Thyroid gland (tissue), 4 donors: ENCODE data around the gene PKM. TPM values are rescaled to one million over a fixed set of nuclear protein-coding genes. Genes with fewer than 3 reads are reported as not detected.

Source experiments
- DNase-seq, 2 donors: peaks; one replicate each; pipeline ENCODE4 v3.0.0-alpha.2; 2019
- H3K27ac ChIP-seq, 3 donors: fragments of 200-600 bp; sonication (generic); 1 replicate in 2 of 3; 2 replicates in 1 of 3; pipeline ENCODE4 v1.5.1; 2016 to 2019; ENCODE audit warnings: mild to moderate bottlenecking in 1 of 3, moderate library complexity in 1 of 3
- H3K27me3 ChIP-seq: fragments of 200-600 bp; sonication (generic); one replicate; pipeline ENCODE4 v1.5.1; 2019
- H3K36me3 ChIP-seq, 2 donors: fragments of 200-600 bp; sonication (generic); one replicate each; pipeline ENCODE4 v1.5.1; 2016 to 2019
- H3K4me1 ChIP-seq, 2 donors: fragments of 200-600 bp; sonication (generic); one replicate each; pipeline ENCODE4 v1.5.1; 2017 to 2019
- H3K4me3 ChIP-seq, 3 donors: fragments of 200-600 bp; sonication (generic); replicated peaks in 1 of 3; 1 replicate in 2 of 3; 2 replicates in 1 of 3; pipeline ENCODE4 v1.5.1; 2016; ENCODE audit warnings: mild to moderate bottlenecking in 1 of 3
- H3K9me3 ChIP-seq: fragments of 200-600 bp; sonication (generic); one replicate; pipeline ENCODE4 v1.5.1; 2017
- POLR2A ChIP-seq, 2 donors: fragments of 450-650 bp; IDR thresholded peaks; one replicate each; pipeline ENCODE4 v1.6.1; 2017; ENCODE audit warnings: antibody characterized with exemption in 2 of 2, mild to moderate bottlenecking in 2 of 2, moderate library complexity in 1 of 2
- WGBS, 2 donors: methylation state at CpG; one replicate each; pipeline ENCODE4 v1.1.5; 2017; 5-methylcytosine and 5-hydroxymethylcytosine counted together
- intact Hi-C: fragments of 100-400 bp; cut with DNase I; formaldehyde crosslinking; loops from one replicate; pipeline ENCODE4 v1.15.1; 2023
- total RNA-seq, 4 donors: library from RNA; depleted of rRNA; stranded (reverse); fragments of >200 nt; gene quantifications; one replicate each; pipeline ENCODE4 v1.2.3, GENCODE V29; 2016
- TF ChIP-seq, protein P1 (sequence below), 6 experiments: fragments of 200-600 bp in 3 of 6; fragments of 450-650 bp in 3 of 6; sonication (generic) in 3 of 6; IDR thresholded peaks; one replicate each; pipeline ENCODE4 v1.5.1; 2016 to 2019; ENCODE audit warnings: antibody characterized with exemption in 6 of 6, mild to moderate bottlenecking in 2 of 6, inconsistent platforms in 1 of 6, moderate library complexity in 1 of 6

Gene PKM
- total RNA-seq, 4 donors from 2014 or later = 270 to 587 (median 340) TPM

DNA sequence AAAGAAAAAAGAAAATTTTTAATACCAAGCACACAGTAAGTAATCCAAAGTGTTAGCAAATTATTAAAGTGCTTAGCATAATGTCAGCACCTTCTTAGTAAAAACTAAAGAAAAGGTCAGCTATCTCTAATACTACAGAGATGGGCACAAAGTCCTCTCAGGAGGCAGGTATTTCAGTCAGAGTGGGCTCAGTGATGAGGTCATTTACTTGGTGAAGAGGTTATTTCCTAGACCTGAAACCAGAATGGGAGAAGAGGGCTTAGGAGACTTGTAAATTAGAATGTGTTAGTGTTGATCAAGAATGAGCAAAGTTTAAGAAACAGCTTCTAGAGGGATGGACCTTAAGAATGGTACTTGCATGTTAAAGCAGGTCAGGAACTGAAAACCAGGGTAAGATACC lies 8.7 kb upstream of the PKM start:
- Histone ChIP-seq H3K36me3 (peaks cover 11 to 29% of the 10 kb centered on the region in 2 donors), H3K4me3 (no peak overlapping the region), H3K4me1 (no peaks in the 10 kb centered on the region), H3K27me3 (no peaks in the 10 kb centered on the region), H3K27ac (no peak overlapping the region), H3K9me3 (no peaks in the 10 kb centered on the region)
- intact Hi-C loops = no loop called here
- DNase-seq = no peak
- no peak for TF ChIP-seq POLR2A (IDR thresholded peaks at IDR 0.05)
- TF ChIP-seq, protein P1, sequence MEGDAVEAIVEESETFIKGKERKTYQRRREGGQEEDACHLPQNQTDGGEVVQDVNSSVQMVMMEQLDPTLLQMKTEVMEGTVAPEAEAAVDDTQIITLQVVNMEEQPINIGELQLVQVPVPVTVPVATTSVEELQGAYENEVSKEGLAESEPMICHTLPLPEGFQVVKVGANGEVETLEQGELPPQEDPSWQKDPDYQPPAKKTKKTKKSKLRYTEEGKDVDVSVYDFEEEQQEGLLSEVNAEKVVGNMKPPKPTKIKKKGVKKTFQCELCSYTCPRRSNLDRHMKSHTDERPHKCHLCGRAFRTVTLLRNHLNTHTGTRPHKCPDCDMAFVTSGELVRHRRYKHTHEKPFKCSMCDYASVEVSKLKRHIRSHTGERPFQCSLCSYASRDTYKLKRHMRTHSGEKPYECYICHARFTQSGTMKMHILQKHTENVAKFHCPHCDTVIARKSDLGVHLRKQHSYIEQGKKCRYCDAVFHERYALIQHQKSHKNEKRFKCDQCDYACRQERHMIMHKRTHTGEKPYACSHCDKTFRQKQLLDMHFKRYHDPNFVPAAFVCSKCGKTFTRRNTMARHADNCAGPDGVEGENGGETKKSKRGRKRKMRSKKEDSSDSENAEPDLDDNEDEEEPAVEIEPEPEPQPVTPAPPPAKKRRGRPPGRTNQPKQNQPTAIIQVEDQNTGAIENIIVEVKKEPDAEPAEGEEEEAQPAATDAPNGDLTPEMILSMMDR (IDR thresholded peaks at IDR 0.05) = no peak

DNA sequence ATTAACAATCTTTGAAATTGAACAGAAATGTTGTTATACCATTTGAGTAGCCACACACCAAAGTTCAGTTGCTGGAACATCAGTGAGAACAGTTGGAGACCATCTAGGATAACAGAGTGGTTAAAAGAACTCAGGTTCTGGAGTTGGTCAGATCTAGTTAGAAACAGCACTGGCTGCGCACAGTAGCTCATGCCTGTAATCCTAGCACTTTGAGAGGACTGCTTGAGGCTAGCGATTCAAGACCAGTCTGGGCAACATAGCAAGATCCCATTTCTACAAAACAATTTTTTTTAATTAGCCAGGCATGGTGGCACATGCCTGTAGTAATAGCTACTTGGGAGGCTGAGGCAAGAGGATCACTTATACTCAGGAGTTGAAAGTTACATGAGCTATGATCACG lies 7.6 kb upstream of the PKM start:
- no peak overlapping the region for H3K4me3 ChIP-seq
- no peaks in the 10 kb centered on the region for H3K9me3 ChIP-seq
- no peaks in the 10 kb centered on the region for H3K27me3 ChIP-seq
- TF ChIP-seq, protein P1 (IDR thresholded peaks at IDR 0.05) = no peak
- H3K4me1 ChIP-seq = no peaks in the 10 kb centered on the region
- DNase-seq = no peak
- peaks cover 11 to 28% of the 10 kb centered on the region in 2 donors for H3K36me3 ChIP-seq
- WGBS, 2 donors = 95 to 100% methylated on average over 3 of the region's 3 CpGs
- intact Hi-C loops = no loop called here
- H3K27ac ChIP-seq = no peak overlapping the region

DNA sequence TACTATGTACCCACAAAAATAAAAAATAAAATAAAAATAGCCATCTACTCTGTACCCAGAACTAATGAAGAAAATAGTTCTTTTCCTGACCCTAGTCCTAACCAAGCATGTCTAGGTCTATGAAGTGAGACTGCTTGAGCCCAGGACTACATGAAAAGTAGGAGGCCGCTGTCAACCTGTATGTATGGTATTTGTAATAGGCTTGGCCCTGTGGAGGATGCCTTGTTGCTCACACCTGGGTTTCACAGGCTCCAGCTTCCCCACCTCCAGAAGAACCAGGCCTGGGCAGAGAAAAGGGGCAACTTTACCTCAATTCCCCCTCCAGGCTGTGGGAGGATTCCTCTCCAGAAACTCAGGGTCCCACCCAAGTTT lies 6.8 kb upstream of the PKM start:
- 89 to 100% methylated on average over 1 of the region's 1 CpG for WGBS, 2 donors
- no peaks in the 10 kb centered on the region for H3K4me1 ChIP-seq
- no peaks in the 10 kb centered on the region for H3K27me3 ChIP-seq
- peaks cover 11 to 27% of the 10 kb centered on the region in 2 donors for H3K36me3 ChIP-seq
- intact Hi-C loops = no loop called here
- H3K9me3 ChIP-seq = no peaks in the 10 kb centered on the region
- no peak overlapping the region for H3K4me3 ChIP-seq
- H3K27ac ChIP-seq = peak overlapping the region in 2 of 3 donors; percentile 33 to 37
- no peak for DNase-seq
- TF ChIP-seq, protein P1 (IDR thresholded peaks at IDR 0.05) = no peak
- no peak for TF ChIP-seq POLR2A (IDR thresholded peaks at IDR 0.05)

DNA sequence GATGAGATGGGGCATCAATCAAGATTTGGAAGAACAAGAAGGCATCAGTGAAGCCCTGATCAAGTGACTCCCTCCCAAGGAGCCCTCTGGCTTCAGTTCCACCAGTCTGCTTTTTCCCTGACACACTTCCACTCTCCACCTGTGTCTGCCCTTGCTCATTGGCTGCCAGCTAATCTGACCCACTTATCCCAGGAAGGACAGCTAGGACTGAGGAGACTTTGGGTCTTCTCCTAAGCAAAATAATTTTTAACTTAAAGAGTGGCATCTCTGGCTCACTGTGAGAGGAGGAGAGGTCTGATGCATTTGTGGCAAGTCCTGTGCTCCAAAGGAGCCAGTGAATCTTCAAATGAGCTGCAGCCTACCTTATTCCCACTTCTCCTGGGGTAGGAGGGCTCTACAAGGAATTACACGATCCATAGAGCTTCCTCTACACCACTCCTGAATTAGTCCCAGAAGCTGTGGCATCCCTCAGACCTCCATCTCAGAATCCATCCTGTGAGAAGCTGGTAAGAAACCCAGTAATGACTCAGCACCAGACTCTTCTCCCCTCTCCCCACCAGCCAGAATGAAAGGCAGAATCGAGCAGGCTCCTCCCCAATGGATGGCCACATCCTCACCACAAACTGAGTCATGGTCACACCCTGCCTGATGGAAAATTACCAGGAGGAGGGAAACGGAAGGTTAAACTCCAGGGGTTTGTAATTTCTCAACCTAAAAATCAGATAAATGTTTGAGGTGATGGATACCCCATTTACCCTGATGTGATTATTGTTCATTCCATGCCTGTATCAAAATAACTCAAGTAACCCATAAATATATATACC lies 6.3 kb upstream of the PKM start:
- intact Hi-C loops = no loop called here
- 38 to 63% methylated on average over 3 of the region's 3 CpGs for WGBS, 2 donors

More for the DNA sequence above, 6.3 kb upstream of the PKM start:
- H3K4me3 ChIP-seq = no peak overlapping the region
- peaks cover 2 to 6% of the 10 kb centered on the region in 2 donors for H3K4me1 ChIP-seq
- TF ChIP-seq POLR2A (IDR thresholded peaks at IDR 0.05) = no peak
- TF ChIP-seq, protein P1 (IDR thresholded peaks at IDR 0.05) = no peak
- H3K27ac ChIP-seq = peak overlapping the region in 1 of 3 donors; percentile 64
- H3K27me3 ChIP-seq = no peaks in the 10 kb centered on the region
- DNase-seq = peak; percentile 23 to 30
- peaks cover 11 to 24% of the 10 kb centered on the region in 2 donors for H3K36me3 ChIP-seq
- no peaks in the 10 kb centered on the region for H3K9me3 ChIP-seq
